HK-2 (cell line): Measurements from ENCODE around the gene PCDHGA1.

Source experiments
- DNase-seq: peaks from one replicate; pipeline ENCODE4 v3.0.0-alpha.2; 2018; ENCODE audit not compliant: unreplicated experiment

The PCDHGA1 gene

DNA sequence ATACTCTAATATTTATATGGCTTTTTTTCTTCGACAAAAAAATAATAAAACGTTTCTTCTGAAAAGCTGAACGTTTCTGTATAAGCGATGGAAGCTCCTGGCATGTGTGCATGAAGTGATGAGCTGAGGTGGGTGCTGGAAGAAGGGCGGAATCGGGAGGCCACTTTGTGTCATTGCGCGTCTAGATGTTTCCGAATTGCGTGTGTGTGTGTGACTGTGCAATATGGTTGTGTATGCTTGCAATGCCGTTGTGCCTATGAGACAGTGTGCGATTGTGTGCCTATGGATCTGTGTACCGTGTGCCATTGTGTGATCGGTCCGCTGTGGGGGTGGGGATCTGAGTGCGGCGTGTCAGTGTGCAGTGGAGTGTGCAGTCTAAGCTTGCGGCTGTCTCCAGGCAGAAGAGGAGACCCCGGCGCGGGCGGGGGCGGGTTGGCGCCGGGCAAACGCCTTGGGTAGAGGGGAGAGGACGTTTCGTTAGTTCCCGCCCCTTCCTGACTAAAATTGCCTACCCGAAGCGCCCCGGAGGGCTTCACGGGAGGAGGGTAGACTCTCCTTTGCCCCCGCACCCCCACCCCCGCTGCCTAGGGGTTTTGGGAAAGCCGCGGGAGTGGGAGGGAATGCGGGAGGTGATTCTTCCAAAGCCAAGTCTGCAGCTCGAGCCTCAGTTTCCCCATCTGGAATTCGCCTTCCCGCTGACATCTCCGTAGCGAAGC, 182.8 kb downstream of the PCDHGA1 start:
- no peak for DNase-seq

GRCh38 chr5:141513627-141514329, 183.5 kb downstream of the PCDHGA1 start:
- peak; percentile 68 for DNase-seq

GRCh38 chr5:141514330-141515133, 184.2 kb downstream of the PCDHGA1 start:
- DNase-seq: peak; percentile 60

DNA sequence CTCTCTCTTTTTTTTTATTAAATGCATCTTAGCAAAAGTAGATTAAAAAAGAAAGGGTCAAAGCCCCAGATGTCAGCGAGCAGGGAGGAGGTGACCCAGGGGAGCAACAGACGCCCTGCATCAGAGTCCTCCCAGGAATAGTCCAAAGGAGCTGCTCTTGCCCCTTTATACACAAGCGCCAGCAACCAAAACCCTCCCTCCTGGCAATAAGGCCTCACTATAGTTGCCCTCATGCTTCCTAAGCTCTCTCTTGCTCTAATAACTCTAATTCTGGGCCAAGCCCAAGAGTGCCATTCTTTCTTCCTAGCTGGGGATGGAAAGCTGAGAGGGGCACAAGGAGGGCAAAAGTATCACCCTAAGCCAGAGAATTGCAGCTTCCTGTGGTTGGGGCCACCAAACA, 184.8 kb downstream of the PCDHGA1 start:
- DNase-seq: no peak

DNA sequence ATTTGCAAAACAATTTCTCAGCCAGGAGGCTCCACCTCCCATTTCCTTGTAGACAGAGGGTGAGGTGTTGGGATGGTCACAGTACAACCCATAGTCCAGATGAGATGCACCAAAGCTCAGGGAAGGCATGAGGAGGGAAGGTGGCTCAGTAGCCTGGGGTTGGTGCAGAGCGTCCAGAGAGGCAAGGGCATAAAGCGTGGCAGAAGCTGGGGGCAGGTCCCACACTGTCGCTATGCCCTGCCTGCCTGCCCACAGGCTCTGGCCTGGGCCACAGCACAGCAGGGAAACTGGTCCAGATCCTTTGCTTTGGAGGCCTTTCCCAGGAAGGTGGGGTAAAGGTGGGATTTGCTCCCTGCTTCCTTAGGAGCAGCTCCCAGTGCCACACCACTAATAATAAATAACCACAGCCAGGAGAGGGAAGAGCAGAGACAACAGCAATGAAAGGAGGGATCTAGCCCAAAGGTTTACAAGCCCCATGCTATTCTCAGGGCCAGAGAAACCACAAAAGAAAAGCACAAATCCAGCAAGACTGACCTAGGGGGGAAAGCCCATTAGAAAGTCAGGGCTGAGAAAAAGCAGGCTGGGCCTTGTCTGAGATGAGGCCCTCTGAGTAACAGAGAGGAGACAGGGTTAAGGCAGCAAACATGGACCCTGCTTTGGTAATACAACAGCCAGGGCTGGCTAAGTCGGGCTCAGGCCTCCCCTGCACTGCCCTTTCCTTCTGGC, 185.8 kb downstream of the PCDHGA1 start:
- no peak for DNase-seq

- DNase-seq: no peak
Observed at GRCh38 chr5:141516672-141517025, 186.3 kb downstream of the PCDHGA1 start.

GRCh38 chr5:141517312-141517711, 187.0 kb downstream of the PCDHGA1 start:
- DNase-seq: no peak

DNA sequence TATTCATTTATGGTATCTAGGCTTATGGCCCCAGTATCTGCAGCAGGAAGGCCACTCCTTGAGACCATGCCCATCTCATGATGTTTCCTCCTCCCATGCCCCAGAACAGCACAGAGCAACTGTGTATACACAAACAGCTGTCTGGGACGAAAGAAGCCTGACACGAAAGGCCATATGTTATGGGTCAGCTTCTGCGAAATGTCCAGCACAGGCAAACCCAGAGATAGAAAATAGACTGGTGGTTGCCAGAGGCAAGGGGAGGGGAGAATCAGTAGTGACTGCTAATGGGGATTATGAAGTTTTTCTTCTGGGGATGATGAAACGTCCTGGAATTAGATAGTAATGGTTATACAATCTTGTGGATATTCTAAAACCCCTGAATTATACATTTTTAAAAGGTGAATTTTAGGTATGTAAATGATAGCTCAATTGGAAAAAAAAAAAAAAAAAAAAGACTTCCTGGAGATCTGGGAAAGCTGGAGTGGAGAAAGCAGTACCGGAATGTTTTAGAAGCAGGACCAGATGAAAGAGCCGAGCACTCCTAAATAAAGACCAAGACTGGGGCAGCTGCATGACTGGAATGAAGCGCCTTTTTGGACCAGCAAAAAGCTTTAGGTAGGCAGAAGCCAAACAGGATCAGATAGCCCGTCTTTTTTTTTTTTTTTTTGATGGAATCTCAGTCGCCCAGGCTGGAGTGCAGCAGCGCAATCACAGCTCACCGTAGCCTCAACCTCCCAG, 187.7 kb downstream of the PCDHGA1 start:
- no peak for DNase-seq

- no peak for DNase-seq
Observed at GRCh38 chr5:141518618-141519015, 188.3 kb downstream of the PCDHGA1 start.

DNA sequence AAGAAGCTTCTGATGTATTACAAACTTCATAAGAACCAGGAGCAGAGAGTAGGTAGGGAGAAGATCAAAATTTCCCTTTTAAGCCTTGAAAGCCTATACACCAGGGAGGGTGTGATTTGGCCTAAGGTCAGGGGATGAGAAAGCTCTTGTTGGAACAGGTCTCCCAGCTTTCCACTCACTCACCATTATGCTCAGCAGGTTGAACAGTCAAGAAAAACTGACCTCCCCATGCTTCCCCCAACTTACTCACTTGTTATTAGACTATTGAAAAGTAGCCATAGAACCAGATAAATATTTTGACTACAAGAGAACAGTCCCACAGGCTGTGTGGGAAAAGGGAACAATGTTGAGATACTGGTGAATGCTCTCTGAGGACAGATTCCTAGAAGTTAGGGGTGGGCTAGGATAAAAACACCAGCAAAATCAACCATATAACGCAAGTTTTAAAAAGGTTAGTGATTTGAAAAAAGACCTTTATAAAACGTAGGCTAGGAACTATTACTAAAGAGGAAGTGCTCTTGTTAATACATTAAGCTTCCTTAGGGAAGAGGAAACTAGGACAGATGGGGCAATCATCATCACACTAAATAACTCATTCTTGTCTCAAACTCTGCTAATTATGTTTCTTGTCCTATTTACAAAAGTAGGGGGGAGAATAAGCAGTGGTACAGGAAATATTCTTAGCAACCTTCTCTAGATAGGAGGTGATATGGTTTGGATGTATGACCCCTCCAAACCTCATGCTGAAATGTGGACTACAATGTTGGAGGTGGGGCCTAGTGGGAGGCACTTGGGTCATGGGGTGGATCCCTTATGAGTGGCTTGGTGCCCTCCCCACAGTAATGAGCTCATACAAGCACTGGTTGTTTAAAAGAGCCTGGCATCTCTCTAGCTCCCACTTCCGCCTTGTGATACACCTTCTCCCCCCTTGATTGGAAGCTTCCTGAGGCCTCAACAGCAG, 189.6 kb downstream of the PCDHGA1 start:
- DNase-seq: no peak

- peak; percentile 38 for DNase-seq
Observed at GRCh38 chr5:141521244-141521781, 191.0 kb downstream of the PCDHGA1 start.

DNA sequence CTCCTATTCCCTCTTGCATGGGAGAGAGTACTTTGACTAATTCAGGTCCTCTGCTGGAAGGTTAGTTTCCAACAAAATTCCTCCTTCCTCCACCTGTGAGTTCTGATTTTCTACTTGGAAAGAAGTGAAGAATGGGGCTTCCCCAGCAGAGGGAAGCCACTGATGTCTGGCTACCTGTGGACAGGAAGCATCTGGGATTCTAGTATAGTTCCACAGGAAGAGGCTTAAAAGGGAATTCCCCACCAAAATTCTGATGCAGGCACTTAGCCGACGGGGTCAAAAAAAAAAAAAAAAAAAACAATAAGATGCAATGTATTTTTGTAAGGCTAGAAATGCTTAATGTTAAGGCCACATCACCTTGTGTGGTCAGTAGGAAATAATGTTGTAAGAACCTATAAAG, 192.0 kb downstream of the PCDHGA1 start:
- DNase-seq: no peak

- no peak for DNase-seq
Observed at GRCh38 chr5:141523991-141524390, 193.7 kb downstream of the PCDHGA1 start.

DNA sequence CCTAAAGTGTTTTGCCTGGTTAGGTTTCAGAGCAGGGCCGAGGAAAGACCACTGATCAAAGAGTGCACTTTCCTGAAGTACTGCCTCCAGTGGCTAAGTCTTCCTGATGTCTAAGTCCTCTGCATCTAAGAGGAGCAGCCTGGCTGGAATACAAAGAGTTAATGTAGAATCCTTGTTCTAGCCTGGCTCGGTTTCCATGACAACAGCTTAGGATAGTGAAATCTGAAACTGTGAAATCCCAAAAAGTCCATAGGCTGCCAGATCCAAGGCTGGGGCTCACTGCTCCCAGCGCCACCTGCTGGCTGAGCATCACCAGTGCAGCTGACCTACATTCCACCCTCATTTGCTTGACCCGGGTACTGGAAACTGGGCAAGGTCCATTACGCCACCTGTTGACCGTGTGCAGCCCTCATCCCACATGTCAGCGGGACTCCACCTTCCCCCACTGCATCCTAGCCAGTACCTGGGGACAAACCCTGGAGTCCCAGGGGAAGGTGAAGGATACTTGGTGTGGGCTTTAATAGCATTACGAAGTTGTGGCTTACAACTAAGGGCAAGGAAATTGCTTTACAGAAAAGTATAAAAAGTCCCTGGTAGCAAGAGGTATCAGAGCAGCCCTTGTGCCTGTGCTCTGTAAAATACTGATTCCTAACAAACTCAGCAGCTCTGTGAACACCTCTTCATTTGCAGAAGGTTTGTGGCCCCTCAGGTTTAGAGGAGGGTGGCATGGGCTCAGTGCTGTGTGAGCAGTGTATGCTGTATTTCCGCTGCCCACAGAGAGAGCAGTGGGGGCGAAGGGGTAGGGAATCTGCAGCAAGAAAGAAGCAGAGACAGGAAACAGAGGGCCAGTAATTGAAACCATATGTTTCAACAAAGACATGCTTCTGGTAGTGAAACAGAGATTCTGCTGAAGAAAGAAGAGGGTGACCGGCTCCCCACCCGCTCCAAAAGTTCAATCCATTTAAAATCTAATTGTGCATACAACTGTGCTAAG, 194.6 kb downstream of the PCDHGA1 start:
- DNase-seq: peak; percentile 85

DNA sequence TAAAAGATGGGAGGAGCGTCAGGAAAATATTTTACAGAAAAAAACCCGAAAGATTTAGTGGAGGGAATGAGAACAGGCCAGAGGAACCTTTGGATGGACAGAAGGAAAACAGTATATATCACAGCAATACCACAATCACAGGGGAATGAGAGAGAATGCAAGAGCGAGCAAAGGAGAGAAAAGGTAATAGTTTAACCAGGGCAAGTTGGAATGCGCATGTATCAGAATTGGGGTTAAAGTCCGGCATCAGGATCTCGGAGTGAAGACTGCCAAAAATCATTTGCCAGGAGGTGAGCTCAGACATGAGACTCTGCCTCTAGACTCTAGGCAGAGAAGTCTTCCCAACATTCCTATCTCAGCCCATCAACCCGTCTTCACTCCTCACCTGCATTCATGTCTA, 195.3 kb downstream of the PCDHGA1 start:
- no peak for DNase-seq

- no peak for DNase-seq
Observed at GRCh38 chr5:141527426-141527825, 197.1 kb downstream of the PCDHGA1 start.

DNA sequence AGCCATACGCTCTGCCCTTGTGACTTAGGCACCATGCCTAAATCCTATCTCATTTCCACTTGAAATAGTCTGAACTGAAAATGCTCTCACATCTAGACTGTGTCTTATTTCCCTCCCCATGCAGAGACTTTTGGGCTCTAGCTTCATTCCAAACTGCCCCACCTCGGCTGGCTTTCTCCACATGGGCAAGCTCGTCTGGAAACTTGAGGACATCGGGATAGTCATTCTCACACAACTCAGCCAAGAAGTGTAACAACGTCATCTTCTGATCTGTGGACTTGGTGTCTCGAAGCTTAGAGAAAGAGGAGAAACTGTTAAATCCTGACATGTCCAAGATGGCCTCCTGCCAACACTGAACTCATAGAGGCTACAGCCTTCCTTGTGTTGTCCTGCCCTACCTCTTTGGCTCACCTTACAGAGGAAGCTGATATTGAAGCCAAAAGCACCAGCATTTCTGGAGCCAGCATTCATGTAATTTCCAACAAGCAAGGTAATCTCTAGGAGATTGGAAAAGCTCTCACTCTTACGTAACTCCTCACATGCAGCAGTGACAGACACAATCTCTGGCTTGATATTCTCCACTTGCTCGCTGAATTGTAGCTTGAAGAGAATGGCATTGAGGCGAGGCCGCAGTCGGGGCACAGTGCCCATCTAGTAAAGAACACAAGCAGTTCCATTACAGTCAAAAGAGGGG, 198.1 kb downstream of the PCDHGA1 start:
- DNase-seq: no peak

DNA sequence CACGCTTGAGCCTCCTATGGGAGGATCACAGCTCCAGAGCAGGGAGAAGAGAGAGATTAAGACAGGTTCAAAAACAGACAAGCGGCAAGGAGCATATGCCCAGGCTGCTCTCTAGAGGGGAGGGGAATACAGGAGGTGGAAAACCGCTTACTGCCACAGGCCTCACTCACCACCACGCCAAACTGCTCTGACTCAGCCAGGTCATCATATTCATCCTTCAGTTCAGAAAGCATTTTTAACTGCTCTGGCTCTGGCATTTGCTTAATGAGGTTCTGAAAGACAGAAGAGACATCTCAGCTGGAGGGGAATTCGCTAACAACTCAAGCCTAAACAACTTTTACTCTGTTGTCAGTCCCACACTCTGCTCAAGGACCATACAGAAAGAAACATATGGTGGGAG, 198.7 kb downstream of the PCDHGA1 start:
- no peak for DNase-seq
